Measurements from ENCODE around the gene RPRML.

GRCh38 chr17:46930051-46930450 lies 49.0 kb downstream of the RPRML start:
- TF ChIP-seq, protein P1, sequence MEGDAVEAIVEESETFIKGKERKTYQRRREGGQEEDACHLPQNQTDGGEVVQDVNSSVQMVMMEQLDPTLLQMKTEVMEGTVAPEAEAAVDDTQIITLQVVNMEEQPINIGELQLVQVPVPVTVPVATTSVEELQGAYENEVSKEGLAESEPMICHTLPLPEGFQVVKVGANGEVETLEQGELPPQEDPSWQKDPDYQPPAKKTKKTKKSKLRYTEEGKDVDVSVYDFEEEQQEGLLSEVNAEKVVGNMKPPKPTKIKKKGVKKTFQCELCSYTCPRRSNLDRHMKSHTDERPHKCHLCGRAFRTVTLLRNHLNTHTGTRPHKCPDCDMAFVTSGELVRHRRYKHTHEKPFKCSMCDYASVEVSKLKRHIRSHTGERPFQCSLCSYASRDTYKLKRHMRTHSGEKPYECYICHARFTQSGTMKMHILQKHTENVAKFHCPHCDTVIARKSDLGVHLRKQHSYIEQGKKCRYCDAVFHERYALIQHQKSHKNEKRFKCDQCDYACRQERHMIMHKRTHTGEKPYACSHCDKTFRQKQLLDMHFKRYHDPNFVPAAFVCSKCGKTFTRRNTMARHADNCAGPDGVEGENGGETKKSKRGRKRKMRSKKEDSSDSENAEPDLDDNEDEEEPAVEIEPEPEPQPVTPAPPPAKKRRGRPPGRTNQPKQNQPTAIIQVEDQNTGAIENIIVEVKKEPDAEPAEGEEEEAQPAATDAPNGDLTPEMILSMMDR (IDR thresholded peaks at IDR 0.05; ENCODE audit: borderline replicate concordance, extremely low read depth, low read length, poor library complexity, severe bottlenecking): no peak
- TF ChIP-seq EZH2 (IDR thresholded peaks at IDR 0.05; ENCODE audit: borderline replicate concordance, low read depth, low read length, severe bottlenecking): no peak

Data from DND-41 (cell line).